IPS-NIHi7 (cell line): ENCODE measurements around the gene PRG3.
"Not testable (repeated sequence)": the region's sequence is repeated elsewhere in the genome, so short reads cannot be mapped to it uniquely, and the experiment has no call there.

Source experiments
- DNase-seq: peaks from one replicate; pipeline ENCODE4 v3.0.0; 2012; ENCODE audit warnings: mixed read lengths; ENCODE audit errors: extremely low spot score

The PRG3 gene

DNA sequence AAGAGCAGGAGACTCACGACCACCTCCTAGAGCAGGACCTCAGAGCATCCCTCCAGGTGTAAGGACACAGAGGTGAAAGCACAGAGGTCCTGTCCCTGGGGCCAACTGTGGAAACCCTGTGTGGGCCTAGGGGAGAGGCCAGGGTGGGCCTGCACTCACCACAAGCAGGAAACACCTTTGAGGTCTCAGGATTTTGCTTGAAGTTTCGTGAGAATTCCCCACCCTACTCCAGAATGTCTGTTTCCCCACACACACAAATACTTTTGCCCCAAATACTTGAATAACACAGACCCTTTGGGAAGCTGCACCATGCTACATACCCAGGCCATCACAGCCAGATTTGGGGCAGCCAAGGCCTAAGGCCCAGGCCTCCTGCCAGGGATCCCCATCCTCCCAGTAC, 27.8 kb upstream of the PRG3 start:
- DNase-seq = no peak

GRCh38 chr11:57407941-57408475, 27.1 kb upstream of the PRG3 start:
- no peak for DNase-seq

DNA sequence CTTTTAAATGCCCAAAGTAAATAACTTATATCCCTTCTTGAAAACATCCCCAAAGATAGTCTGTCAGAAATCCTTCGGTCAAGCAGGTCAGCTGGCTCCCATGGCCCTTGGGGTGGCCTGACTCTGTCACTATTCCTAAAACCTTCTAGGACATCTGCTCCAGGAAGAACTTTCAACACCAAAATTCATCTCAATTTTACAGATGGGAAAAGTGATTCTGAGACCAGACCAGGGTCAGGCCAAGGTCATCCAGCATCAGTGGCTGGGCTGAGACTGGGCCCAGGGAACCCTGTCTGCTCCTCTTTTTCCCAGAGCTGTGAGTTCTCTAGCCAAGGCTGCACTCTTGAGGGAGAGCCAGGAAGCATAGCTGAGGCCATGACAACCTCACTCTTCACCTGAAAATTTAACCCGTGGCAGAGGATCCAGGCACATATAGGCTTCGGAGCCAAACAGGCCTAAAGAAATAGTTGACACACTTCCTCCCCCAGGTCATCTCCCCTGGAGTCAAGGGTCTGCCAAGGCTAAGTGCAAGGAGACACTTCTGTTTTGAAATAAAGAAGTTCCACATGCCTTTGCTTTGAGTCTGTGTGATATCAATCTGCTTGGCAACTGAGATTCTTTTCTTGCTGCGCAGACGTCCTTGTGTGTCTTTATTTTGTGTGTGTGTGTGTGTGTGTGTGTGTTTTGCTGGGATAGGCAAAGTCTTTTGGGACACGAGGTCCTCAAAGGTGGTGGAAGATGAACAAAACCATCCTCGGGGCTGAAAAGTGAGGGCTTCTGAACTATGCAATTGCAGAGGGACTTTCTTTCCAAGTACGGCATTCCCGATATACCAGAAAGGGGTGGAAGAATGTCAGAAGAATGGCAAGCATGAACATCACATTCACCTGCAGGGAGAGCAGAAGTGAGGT, 26.3 kb upstream of the PRG3 start:
- DNase-seq = no peak

GRCh38 chr11:57406337-57406904, 25.5 kb upstream of the PRG3 start:
- no peak for DNase-seq

- DNase-seq = no peak
These were observed 24.4 kb upstream of the PRG3 start for GRCh38 chr11:57405271-57405860.

DNA sequence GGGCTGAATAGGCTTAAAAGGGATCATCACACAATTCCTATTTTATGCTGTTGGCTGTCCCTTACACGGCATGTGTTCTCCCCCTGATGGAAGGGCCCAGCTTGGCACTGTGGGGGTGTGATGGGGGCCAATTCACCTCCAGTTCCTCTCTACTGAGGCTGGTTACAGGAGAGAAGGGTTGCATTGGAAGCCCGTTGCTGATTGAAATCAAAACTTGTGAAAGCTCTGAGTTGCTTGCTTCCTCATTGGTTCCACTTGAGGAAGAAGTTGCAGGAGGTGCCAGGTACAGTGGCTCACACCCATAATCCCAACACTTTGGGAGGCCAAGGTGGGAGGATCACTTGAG, 22.8 kb upstream of the PRG3 start:
- DNase-seq = no peak

- not testable (repeated sequence) for DNase-seq
These were observed 22.3 kb upstream of the PRG3 start for GRCh38 chr11:57403003-57403801.

DNA sequence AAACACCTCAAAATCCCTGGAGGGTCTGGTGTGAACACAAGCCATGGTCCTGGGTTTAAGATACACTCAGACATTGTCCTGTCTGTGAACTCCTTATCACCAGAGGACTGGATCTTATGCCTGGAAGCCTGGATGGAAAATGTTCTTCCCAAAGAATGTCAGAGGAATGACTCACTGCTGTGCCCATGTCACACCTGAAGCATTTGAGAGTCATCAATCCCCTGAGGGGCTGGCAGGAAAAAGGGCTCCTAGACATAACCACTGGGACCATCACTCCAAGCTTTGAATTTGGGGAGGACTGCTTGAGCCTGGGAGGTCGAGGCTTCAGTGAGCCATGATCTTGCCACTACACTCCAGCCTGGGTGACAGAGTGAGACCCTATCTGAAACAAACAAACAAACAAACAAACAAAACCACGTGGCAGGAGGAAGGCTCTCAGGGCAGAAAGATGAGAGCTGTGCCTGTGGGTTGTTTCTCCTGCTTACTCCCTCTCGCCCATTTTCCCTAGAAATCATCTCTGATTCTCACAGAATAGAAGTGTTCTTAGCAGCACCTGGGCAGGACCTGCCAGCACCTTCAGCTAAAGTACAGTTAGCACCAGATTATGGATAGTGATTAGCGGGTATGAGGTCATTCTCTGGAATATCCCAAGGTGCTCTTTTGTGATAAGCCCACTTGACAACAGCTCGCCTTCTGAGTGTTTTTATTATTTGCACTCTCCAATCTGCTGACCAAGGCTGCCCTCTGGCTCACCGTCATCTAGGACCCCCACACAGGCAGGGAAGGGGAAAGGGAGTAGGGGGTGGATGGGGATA, 21.4 kb upstream of the PRG3 start:
- DNase-seq = peak; percentile 40

- no peak for DNase-seq
These were observed 19.1 kb upstream of the PRG3 start for GRCh38 chr11:57399972-57400578.

DNA sequence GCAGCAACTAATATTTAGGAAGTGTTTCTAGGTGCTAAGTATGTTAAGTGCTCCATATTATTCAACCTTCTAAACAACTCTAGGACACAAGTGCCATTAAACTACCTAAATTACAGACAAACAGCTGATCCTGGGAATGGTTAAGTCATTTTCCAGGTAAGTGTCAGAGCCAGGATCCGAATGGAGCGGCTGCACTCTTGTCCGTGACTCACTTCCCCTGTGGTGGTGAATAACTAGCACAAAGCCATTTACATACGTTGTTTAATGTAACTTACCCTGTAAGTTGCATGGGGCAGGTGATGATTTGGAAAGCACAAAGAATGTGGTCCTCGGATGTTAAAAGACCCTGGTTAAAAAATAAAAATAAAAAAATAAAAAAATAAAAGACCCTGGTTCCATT, 18.3 kb upstream of the PRG3 start:
- no peak for DNase-seq

- no peak for DNase-seq
These were observed 16.5 kb upstream of the PRG3 start for GRCh38 chr11:57397394-57397990.

DNA sequence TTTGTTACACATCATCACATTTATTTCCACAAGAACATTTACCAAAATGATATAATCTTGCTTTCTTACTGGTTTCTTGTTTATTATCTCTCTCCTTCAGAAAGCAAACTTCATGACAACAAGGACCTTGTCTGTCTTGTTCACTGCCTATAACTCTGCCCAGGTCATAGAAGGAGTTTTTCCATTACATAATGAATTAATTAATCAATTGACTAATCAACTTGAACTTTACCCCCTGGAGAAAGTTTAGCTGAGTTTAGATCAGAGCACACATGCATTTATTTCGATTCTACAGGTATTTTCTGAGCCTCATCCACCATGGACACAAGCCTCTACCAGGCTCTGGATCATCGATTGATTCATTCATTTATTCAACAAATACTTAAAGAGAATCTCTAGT, 15.8 kb upstream of the PRG3 start:
- no peak for DNase-seq

DNA sequence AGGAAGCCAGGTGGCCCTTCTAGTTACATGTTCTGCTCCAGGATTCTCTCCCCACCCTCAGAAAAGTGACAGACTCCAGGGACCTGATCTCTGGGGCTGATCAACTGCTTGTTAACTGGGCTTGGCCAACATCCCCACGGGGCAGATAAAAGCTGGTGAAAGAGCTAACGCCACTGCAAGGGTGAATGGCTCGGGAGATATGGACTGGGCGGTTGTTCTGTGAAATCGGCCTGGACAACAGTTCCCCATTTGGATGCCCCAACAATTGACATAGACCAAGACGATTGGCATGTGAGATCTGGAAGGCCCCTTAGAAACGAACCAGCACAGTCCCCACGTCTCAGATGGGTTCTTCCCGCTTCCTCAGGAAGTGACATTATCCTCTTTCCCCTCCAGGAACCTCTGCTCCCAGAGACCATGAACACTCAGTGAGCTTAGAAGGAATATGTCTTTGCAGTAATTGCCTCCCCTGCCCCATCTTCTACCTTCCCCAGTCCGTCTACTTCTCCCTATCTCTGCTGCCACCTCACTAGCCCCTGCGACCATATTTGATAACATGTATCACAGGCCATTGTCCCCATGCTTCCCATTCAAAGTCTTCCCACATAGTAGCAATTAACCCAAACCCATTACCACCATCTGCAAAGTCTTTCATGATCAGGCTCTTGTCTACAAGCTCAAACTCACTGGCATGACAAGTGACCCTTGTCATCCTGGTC, 15.1 kb upstream of the PRG3 start:
- no peak for DNase-seq

GRCh38 chr11:57394203-57394965, 13.4 kb upstream of the PRG3 start:
- DNase-seq = no peak

DNA sequence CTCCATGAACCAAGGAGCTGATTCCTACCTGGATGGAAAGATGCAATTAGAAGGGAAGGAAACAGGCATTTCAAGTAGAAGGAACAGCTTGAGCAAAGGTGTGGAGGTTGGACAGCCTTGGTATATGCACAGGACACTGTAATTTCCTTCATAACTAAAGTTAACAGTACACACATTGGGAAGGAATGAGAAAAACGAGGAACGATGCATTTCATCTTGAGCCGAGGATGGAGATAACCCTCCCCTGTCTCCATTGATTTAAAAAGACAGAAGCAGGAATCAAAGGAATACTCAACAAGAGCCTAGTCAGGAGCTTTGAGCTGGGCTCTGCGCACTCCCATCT, 11.8 kb upstream of the PRG3 start:
- DNase-seq = no peak

GRCh38 chr11:57392066-57392762, 11.3 kb upstream of the PRG3 start:
- DNase-seq = no peak

GRCh38 chr11:57391539-57391938, 10.6 kb upstream of the PRG3 start:
- DNase-seq = no peak

DNA sequence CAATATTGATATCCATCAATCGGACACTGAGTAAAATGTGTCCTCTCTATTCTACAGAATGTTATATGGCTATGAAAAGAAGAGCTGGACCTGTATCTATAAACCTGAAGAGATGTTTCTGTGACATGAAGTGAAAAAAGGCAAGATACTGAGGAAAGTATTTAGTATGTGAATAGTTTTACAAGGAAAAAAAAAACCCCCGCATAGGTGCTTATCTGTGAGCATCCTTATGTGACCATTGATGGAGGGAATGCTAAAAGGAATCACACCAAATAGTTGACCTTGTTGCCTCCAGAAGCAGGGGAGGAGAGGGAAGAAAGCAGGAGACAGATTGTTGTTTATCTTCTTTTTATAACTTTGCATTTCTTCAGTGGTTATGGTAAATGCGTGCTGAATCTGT, 10.2 kb upstream of the PRG3 start:
- DNase-seq = no peak
